Lower lobe of right lung (tissue), 2 donors: Measurements from ENCODE around the gene BCL2L11. TPM values are rescaled to one million over a fixed set of nuclear protein-coding genes. Genes with fewer than 3 reads are reported as not detected.

Experiments
- ATAC-seq, 2 donors: fragments of 200-7000 bp; cut with Tn5 transposase; one replicate each; pipeline ENCODE4 v1.9.1; 2020 to 2022; ENCODE audit warnings: mild to moderate bottlenecking in 2 of 2, moderate library complexity in 2 of 2
- DNase-seq: peaks from one replicate; pipeline ENCODE4 v3.0.0-alpha.2; 2020
- H3K27ac ChIP-seq: fragments of 200-600 bp; one replicate; pipeline ENCODE4 v1.8.0; 2022
- H3K27me3 ChIP-seq: fragments of 200-600 bp; one replicate; pipeline ENCODE4 v1.8.0; 2022; ENCODE audit warnings: low read depth
- H3K36me3 ChIP-seq: fragments of 200-600 bp; one replicate; pipeline ENCODE4 v1.8.0; 2022; ENCODE audit warnings: mild to moderate bottlenecking
- H3K4me1 ChIP-seq: fragments of 200-600 bp; one replicate; pipeline ENCODE4 v1.8.0; 2022
- H3K4me3 ChIP-seq: fragments of 200-600 bp; one replicate; pipeline ENCODE4 v1.8.0; 2022; ENCODE audit warnings: mild to moderate bottlenecking
- H3K9me3 ChIP-seq: fragments of 200-600 bp; one replicate; pipeline ENCODE4 v1.8.0; 2022
- CTCF ChIP-seq: fragments of 200-600 bp; IDR thresholded peaks from one replicate; pipeline ENCODE4 v1.8.0; 2022; ENCODE audit warnings: antibody characterized with exemption, mild to moderate bottlenecking
- intact Hi-C: fragments of 100-400 bp; cut with DNase I; formaldehyde crosslinking; loops from one replicate; pipeline ENCODE4 v1.11.0; 2022
- total RNA-seq: library from RNA; stranded (reverse); fragmentation: NEBNext Ultra II Directional; extraction: Animal tissue kit (Norgen Biotek cat#: 25700); gene quantifications from one replicate; pipeline ENCODE4 v1.2.1, GENCODE V29; 2021
- donor health status: DM: no; HTN: yes; CAD: no; lungs with severe emphysema.

The BCL2L11 gene
- total RNA-seq, 1 donor from 2014 or later, result 23.7 TPM

GRCh38 chr2:111118481-111118980 lies 2.2 kb upstream of the BCL2L11 start:
- Histone ChIP-seq H3K4me3 (peak overlapping the region; percentile 88), H3K27me3 (peaks cover 41% of the 10 kb centered on the region), H3K9me3 (no peaks in the 10 kb centered on the region), H3K27ac (no peak overlapping the region), H3K4me1 (peaks cover 42% of the 10 kb centered on the region), H3K36me3 (peaks cover under 1% of the 10 kb centered on the region)
- intact Hi-C loops, result no loop called here
- no peak for TF ChIP-seq CTCF
- ATAC-seq, result no peak
- DNase-seq, result peak; percentile 52

- H3K27ac ChIP-seq, result no peak overlapping the region
- DNase-seq (peak; percentile 57), ATAC-seq (no peak)
- intact Hi-C loops, result no loop called here
- no peak for TF ChIP-seq CTCF
- H3K27me3 ChIP-seq, result peaks cover 41% of the 10 kb centered on the region
- peaks cover 7% of the 10 kb centered on the region for H3K36me3 ChIP-seq
- peaks cover 49% of the 10 kb centered on the region for H3K4me1 ChIP-seq
- H3K9me3 ChIP-seq, result no peaks in the 10 kb centered on the region
- peak overlapping the region; percentile 88 for H3K4me3 ChIP-seq
These were observed 1.5 kb upstream of the BCL2L11 start for GRCh38 chr2:111118981-111119821.

GRCh38 chr2:111119822-111120252 lies 877 bp upstream of the BCL2L11 start:
- intact Hi-C loops, result no loop called here
- no peak for TF ChIP-seq CTCF
- Histone ChIP-seq H3K4me1 (peaks cover 49% of the 10 kb centered on the region), H3K27me3 (peaks cover 41% of the 10 kb centered on the region), H3K27ac (peak overlapping the region; percentile 91), H3K36me3 (peaks cover 13% of the 10 kb centered on the region), H3K4me3 (peak overlapping the region; percentile 88), H3K9me3 (no peaks in the 10 kb centered on the region)
- DNase-seq (peak; percentile 47), ATAC-seq (no peak)

- ATAC-seq (peak; percentile 15 to 36), DNase-seq (peak; percentile 76)
- peak overlapping the region; percentile 91 for H3K27ac ChIP-seq
- peaks cover 55% of the 10 kb centered on the region for H3K4me1 ChIP-seq
- peaks cover 26% of the 10 kb centered on the region for H3K36me3 ChIP-seq
- H3K4me3 ChIP-seq, result peak overlapping the region; percentile 88
- peaks cover 30% of the 10 kb centered on the region for H3K27me3 ChIP-seq
- no peaks in the 10 kb centered on the region for H3K9me3 ChIP-seq
- intact Hi-C loops, result no loop called here
- no peak for TF ChIP-seq CTCF
These were observed 514 bp downstream of the BCL2L11 start for GRCh38 chr2:111121028-111121827.

GRCh38 chr2:111121828-111122630 lies 1.3 kb downstream of the BCL2L11 start:
- Histone ChIP-seq H3K4me3 (peak overlapping the region; percentile 88), H3K27ac (peak overlapping the region; percentile 91), H3K27me3 (peaks cover 22% of the 10 kb centered on the region), H3K9me3 (no peaks in the 10 kb centered on the region), H3K36me3 (peaks cover 34% of the 10 kb centered on the region), H3K4me1 (peaks cover 52% of the 10 kb centered on the region)
- no peak for TF ChIP-seq CTCF
- ATAC-seq (peak; percentile 88), DNase-seq (peak; percentile 91)
- intact Hi-C loops, result no loop called here
